Pancreas (tissue), 10 donors: Measurements from ENCODE around the gene GRIP2. TPM values are rescaled to one million over a fixed set of nuclear protein-coding genes. Genes with fewer than 3 reads are reported as not detected.
"Not testable (repeated sequence)": the region's sequence is repeated elsewhere in the genome, so short reads cannot be mapped to it uniquely, and the experiment has no call there.

Experiments
- ATAC-seq, 4 donors: fragments of 200-7000 bp; cut with Tn5 transposase; one replicate each; pipeline versions ENCODE4 v1.8.0 to v1.9.1; 2020; ENCODE audit warnings: mild to moderate bottlenecking in 4 of 4, moderate library complexity in 4 of 4
- DNase-seq, 6 donors: peaks; one replicate each; pipeline ENCODE4 v3.0.0-alpha.2; 2020
- FAIRE-seq: peaks from 2 replicates; lab custom pipeline; 2012; peaks lifted over from hg19 to GRCh38; lab: Jason Lieb, UNC
- H3K27ac ChIP-seq, 4 donors: fragments of 200-600 bp; sonication (generic); 1 replicate in 3 of 4; 2 replicates in 1 of 4; pipeline versions ENCODE4 v1.5.0 to v1.8.0; 2020
- H3K27me3 ChIP-seq, 4 donors: fragments of 200-600 bp; one replicate each; pipeline ENCODE4 v1.8.0; 2021
- H3K36me3 ChIP-seq, 3 donors: fragments of 200-600 bp; sonication (generic) in 1 of 3; one replicate each; pipeline versions ENCODE4 v1.5.0 to v1.8.0; 2020 to 2021
- H3K4me1 ChIP-seq, 3 donors: fragments of 200-600 bp; one replicate each; pipeline ENCODE4 v1.8.0; 2021
- H3K4me3 ChIP-seq, 4 donors: fragments of 200-600 bp; sonication (generic) in 2 of 4; one replicate each; pipeline versions ENCODE4 v1.5.0 to v1.8.0; 2020 to 2021
- H3K9me3 ChIP-seq, 4 donors: fragments of 200-600 bp; one replicate each; pipeline ENCODE4 v1.8.0; 2021
- CTCF ChIP-seq, 4 donors: fragments of 200-600 bp; sonication (generic) in 3 of 4; IDR thresholded peaks; one replicate each; pipeline versions ENCODE4 v1.5.0 to v1.8.0; 2021; ENCODE audit warnings: antibody characterized with exemption in 4 of 4
- WGBS, 2 donors: extraction: QIAGEN DNeasy Blood & Tissue Kit; methylation state at CpG; one replicate each; pipeline ENCODE4 v1.1.7; 2013; 5-methylcytosine and 5-hydroxymethylcytosine counted together
- intact Hi-C, 3 donors: fragments of 100-400 bp; cut with DNase I; formaldehyde crosslinking; loops; one replicate each; pipeline versions ENCODE4 v1.11.1 to v1.14.2; 2022
- polyA plus RNA-seq, 2 donors: library from polyadenylated mRNA; stranded (reverse); fragments of 200-250 nt; gene quantifications; one replicate each; pipeline ENCODE4 v1.2.3, GENCODE V29; 2013
- total RNA-seq, 6 donors: library from RNA; stranded (reverse); fragmentation: NEBNext Ultra II Directional in 4 of 6; extraction: Animal tissue kit (Norgen Biotek cat#: 25700) in 4 of 6; gene quantifications; one replicate each; pipeline versions ENCODE4 v1.2.1 to v1.2.4, GENCODE V29; 2021 to 2023
- donor health status: healthy with polysubstance abuse.
- donor health status: DM: no; HTN: no; CAD: no; lungs with moderate emphysema.
- donor health status: DM: no; HTN: no; CAD: no.
- donor health status: control.
- donor health status: control.
- donor health status: Bipolar disorder and iron deficiency.
- donor health status: DM: yes; HTN: yes; CAD: no.
- donor health status: DM: no; HTN: no; CAD: no.
- donor health status: DM: no; HTN: no; CAD: no.
- donor health status: DM: yes; HTN: yes; CAD: no.

The GRIP2 gene
- total and polyA plus RNA-seq, 8 donors, result 0.16 to 0.94 (median 0.35) TPM

- Histone ChIP-seq H3K4me3 (no peak overlapping the region), H3K36me3 (no peaks in the 10 kb centered on the region), H3K27ac (no peak overlapping the region), H3K27me3 (no peaks in the 10 kb centered on the region), H3K4me1 (no peaks in the 10 kb centered on the region), H3K9me3 (no peaks in the 10 kb centered on the region)
- 77 to 82% methylated on average over 13 of the region's 13 CpGs for WGBS, 2 donors
- intact Hi-C loops, result no loop called here
- FAIRE-seq, result no peak
- TF ChIP-seq CTCF (IDR thresholded peaks at IDR 0.05), result no peak
- ATAC-seq, result no peak
- DNase-seq, result peak in 1 of 6 donors; percentile 26
These were observed 23.3 kb downstream of the GRIP2 start for GRCh38 chr3:14516738-14517345.

GRCh38 chr3:14515526-14515925 lies 24.6 kb downstream of the GRIP2 start:
- WGBS, 2 donors, result 93 to 94% methylated on average over 11 of the region's 11 CpGs
- H3K36me3 ChIP-seq, ATAC-seq, DNase-seq, H3K27me3 ChIP-seq, H3K27ac ChIP-seq, H3K4me1 ChIP-seq, H3K4me3 ChIP-seq, intact Hi-C loops, H3K9me3 ChIP-seq, FAIRE-seq: not testable (repeated sequence)

GRCh38 chr3:14514323-14514720 lies 25.8 kb downstream of the GRIP2 start:
- DNase-seq (peak in 1 of 6 donors; percentile 56), ATAC-seq (no peak), FAIRE-seq (no peak)
- Histone ChIP-seq H3K36me3 (no peaks in the 10 kb centered on the region), H3K4me3 (no peak overlapping the region), H3K27me3 (no peaks in the 10 kb centered on the region), H3K9me3 (no peaks in the 10 kb centered on the region), H3K27ac (no peak overlapping the region), H3K4me1 (no peaks in the 10 kb centered on the region)
- intact Hi-C loops, result loop anchor here in 2 of 3 donors (5.0 kb wide), 2 partner anchors 398 to 403 kb away; no protein-coding TSS in a partner anchor
- TF ChIP-seq CTCF (IDR thresholded peaks at IDR 0.05), result no peak
- WGBS, 2 donors, result 80 to 90% methylated on average over 17 of the region's 17 CpGs

GRCh38 chr3:14513566-14514322 lies 26.4 kb downstream of the GRIP2 start:
- TF ChIP-seq CTCF (IDR thresholded peaks at IDR 0.05), result no peak
- no peaks in the 10 kb centered on the region for H3K9me3 ChIP-seq
- WGBS, 2 donors, result 54 to 62% methylated on average over 14 to 18 of the region's 18 CpGs
- no peak overlapping the region for H3K27ac ChIP-seq
- peak in 1 of 6 donors; percentile 63 for DNase-seq
- no peaks in the 10 kb centered on the region for H3K36me3 ChIP-seq
- FAIRE-seq, result no peak
- no peaks in the 10 kb centered on the region for H3K27me3 ChIP-seq
- intact Hi-C loops, result loop anchor here in 2 of 3 donors (5.0 kb wide), 2 partner anchors 399 to 404 kb away; no protein-coding TSS in a partner anchor
- no peak overlapping the region for H3K4me3 ChIP-seq
- no peaks in the 10 kb centered on the region for H3K4me1 ChIP-seq
- no peak for ATAC-seq

GRCh38 chr3:14512942-14513327 lies 27.2 kb downstream of the GRIP2 start:
- intact Hi-C loops, result loop anchor here in 2 of 3 donors (5.0 kb wide), 2 partner anchors 399 to 404 kb away; no protein-coding TSS in a partner anchor
- 72 to 73% methylated on average over 9 of the region's 9 CpGs for WGBS, 2 donors
- FAIRE-seq, result no peak

More at GRCh38 chr3:14512942-14513327, 27.2 kb downstream of the GRIP2 start:
- ATAC-seq, result no peak
- Histone ChIP-seq H3K36me3 (no peaks in the 10 kb centered on the region), H3K4me3 (no peak overlapping the region), H3K9me3 (no peaks in the 10 kb centered on the region), H3K27ac (no peak overlapping the region), H3K4me1 (no peaks in the 10 kb centered on the region), H3K27me3 (no peaks in the 10 kb centered on the region)
- no peak for TF ChIP-seq CTCF (IDR thresholded peaks at IDR 0.05)
- no peak for DNase-seq
